K562 (cell line): ENCODE measurements around the gene ENTPD3. TPM values are rescaled to one million over a fixed set of nuclear protein-coding genes. Genes with fewer than 3 reads are reported as not detected.
A peak's percentile ranks its signal among the peaks of the same experiment; 100 is the strongest.

ENCODE experiments used
- ATAC-seq: fragments of 200-7000 bp; cut with Tn5 transposase; 3 replicates; pipeline ENCODE4 v1.9.1; 2020; ENCODE audit warnings: moderate library complexity
- BruUV-seq: library from RNA; stranded (reverse); fragments of 400-500 nt; replicated peaks from 2 replicates; lab custom pipeline; 2021; lab: Mats Ljungman, UMichigan
- CTCF ChIA-PET: fragments of 300-600 bp; formaldehyde crosslinking; extraction: SDS; loops from one replicate; lab custom pipeline; 2021; ENCODE audit warnings: low intra/inter-chr PET ratio; lab: Yijun Ruan, JAX
- POLR2A ChIA-PET: fragments of 300-600, 350-650 bp; sonication (Branson Sonifier 250); formaldehyde crosslinking; extraction: SDS; loops from one replicate; lab custom pipeline; 2021; ENCODE audit warnings: antibody characterized with exemption, inconsistent platforms; lab: Yijun Ruan, JAX
- DNase-seq, 4 experiments: peaks; one replicate each; pipeline versions ENCODE4 v3.0.0 to v3.0.0-alpha.2; 2011 to 2018; ENCODE audit warnings: low spot score in 3 of 4, mixed read lengths in 3 of 4; ENCODE audit errors: extremely low read depth in 1 of 4
- FAIRE-seq: peaks from 2 replicates; lab custom pipeline; 2011; peaks lifted over from hg19 to GRCh38; lab: Jason Lieb, UNC
- H2AFZ ChIP-seq: 2 replicates; pipeline ENCODE4 v1.6.0; 2011; ENCODE audit warnings: low read depth, low read length, control low read depth, inconsistent platforms
- H3K27ac ChIP-seq: fragments of 200-600 bp; 3 replicates; pipeline ENCODE4 v1.8.0; 2011; ENCODE audit warnings: low read depth, mild to moderate bottlenecking, control low read depth, inconsistent platforms, low read length, moderate library complexity, mixed read lengths; ENCODE audit errors: extremely low read depth
- H3K27me3 ChIP-seq, 2 experiments: fragments of 300-600 bp in 1 of 2; 2 replicates in 1 of 2; 3 replicates in 1 of 2; pipeline versions ENCODE4 v1.6.0 to v1.8.0; 2011; ENCODE audit warnings: inconsistent platforms in 2 of 2, low read length in 2 of 2, mild to moderate bottlenecking in 1 of 2, mixed read lengths in 1 of 2, moderate library complexity in 1 of 2; ENCODE audit not compliant: control insufficient read depth in 2 of 2, insufficient read depth in 2 of 2
- H3K36me3 ChIP-seq: fragments of 300-600 bp; 3 replicates; pipeline ENCODE4 v1.8.0; 2011; ENCODE audit warnings: mild to moderate bottlenecking, low read length, inconsistent platforms; ENCODE audit not compliant: control insufficient read depth, insufficient read depth
- H3K4me1 ChIP-seq, 2 experiments: fragments of 200-600 bp in 1 of 2; replicated peaks in 1 of 2; 2 replicates in 1 of 2; 3 replicates in 1 of 2; pipeline versions ENCODE4 v1.5.1 to v1.8.0; 2011; ENCODE audit warnings: inconsistent platforms in 2 of 2, low read length in 2 of 2, mild to moderate bottlenecking in 1 of 2, mixed read lengths in 1 of 2, moderate library complexity in 1 of 2; ENCODE audit not compliant: control insufficient read depth in 2 of 2, insufficient read depth in 2 of 2
- H3K4me2 ChIP-seq: 2 replicates; pipeline ENCODE4 v1.6.1; 2011; ENCODE audit warnings: low read length, control low read depth, inconsistent platforms, mixed read lengths; ENCODE audit not compliant: insufficient read depth
- H3K4me3 ChIP-seq: fragments of 200-600 bp; sonication (generic), shearing (Covaris generic); 2 replicates; pipeline ENCODE4 v1.5.1; 2016; ENCODE audit warnings: control low read depth, inconsistent platforms
- H3K79me2 ChIP-seq: fragments of 200-600 bp; 3 replicates; pipeline ENCODE4 v1.8.0; 2011; ENCODE audit warnings: low read length, inconsistent platforms; ENCODE audit not compliant: control insufficient read depth, insufficient read depth
- H3K9ac ChIP-seq, 2 experiments: 2 replicates each; pipeline versions ENCODE4 v1.6.0 to v1.6.1; 2011; ENCODE audit warnings: low read depth in 2 of 2, low read length in 2 of 2, control low read depth in 1 of 2, inconsistent platforms in 1 of 2, mild to moderate bottlenecking in 1 of 2, mixed read lengths in 1 of 2; ENCODE audit not compliant: insufficient read depth in 1 of 2
- H3K9me1 ChIP-seq: one replicate; pipeline ENCODE4 v1.6.0; 2011; ENCODE audit warnings: inconsistent platforms, mild to moderate bottlenecking, low read length, moderate library complexity; ENCODE audit not compliant: control insufficient read depth, insufficient read depth
- H3K9me3 ChIP-seq: replicated peaks from 2 replicates; pipeline ENCODE4 v1.5.1; 2011; ENCODE audit warnings: low read depth, low read length, inconsistent platforms; ENCODE audit not compliant: control insufficient read depth, insufficient read depth
- H4K20me1 ChIP-seq: replicated peaks from 2 replicates; pipeline ENCODE4 v1.6.1; 2011; ENCODE audit warnings: low read length, inconsistent platforms, mixed read lengths; ENCODE audit not compliant: control insufficient read depth, insufficient read depth
- ATF2 ChIP-seq: sonication (generic); formaldehyde crosslinking; IDR thresholded peaks from 2 replicates; pipeline ENCODE4 v1.8.1; 2022; ENCODE audit warnings: missing genetic modification reagents
- BCOR ChIP-seq: fragments of 450-650 bp; IDR thresholded peaks from 2 replicates; pipeline ENCODE4 v1.6.1; 2016
- E2F3 ChIP-seq: fragments of 250-450 bp; sonication (Bioruptor Pico); IDR thresholded peaks from 2 replicates; pipeline ENCODE4 v1.4.0; 2020; ENCODE audit warnings: mild to moderate bottlenecking
- MNT ChIP-seq, 2 experiments: fragments of 450-650 bp; conservative IDR thresholded peaks; 2 replicates each; pipeline ENCODE4 v1.6.1; 2017; ENCODE audit warnings: mild to moderate bottlenecking in 2 of 2, moderate library complexity in 2 of 2
- PYGO2 ChIP-seq: fragments of 450-650 bp; IDR thresholded peaks from 2 replicates; pipeline ENCODE4 v1.6.1; 2016; ENCODE audit warnings: mild to moderate bottlenecking, missing genetic modification characterization, moderate library complexity, missing compliant biosample characterization
- RBM25 ChIP-seq: fragments of 200-400 bp; formaldehyde crosslinking; IDR thresholded peaks from 2 replicates; pipeline ENCODE4 v1.6.1; 2018; ENCODE audit warnings: low read length, low read depth, moderate library complexity; ENCODE audit not compliant: severe bottlenecking
- ZBTB9 ChIP-seq: fragments of 450-650 bp; formaldehyde crosslinking; IDR thresholded peaks from 2 replicates; pipeline ENCODE4 v1.4.0; 2020; ENCODE audit warnings: mild to moderate bottlenecking, moderate library complexity
- ZMIZ1 ChIP-seq, 2 experiments: fragments of 150-350 bp in 1 of 2; IDR thresholded peaks; 2 replicates each; pipeline ENCODE4 v1.6.1; 2012 to 2016; ENCODE audit warnings: low read depth in 2 of 2, low read length in 2 of 2, mild to moderate bottlenecking in 1 of 2, moderate library complexity in 1 of 2
- ZNF121 ChIP-seq: sonication (generic); formaldehyde crosslinking; conservative IDR thresholded peaks from 2 replicates; pipeline ENCODE4 v1.8.0; 2022; ENCODE audit warnings: missing genetic modification reagents
- WGBS: fragments of 100-300 bp; shearing (Covaris generic); methylation state at CpG from one replicate; pipeline ENCODE4 v1.1.6; 2016; ENCODE audit warnings: low coverage, mixed read lengths; ENCODE audit not compliant: insufficient coverage; ENCODE audit errors: missing lambda C conversion rate; 5-methylcytosine and 5-hydroxymethylcytosine counted together
- in situ Hi-C: fragments of 300-500 bp; cut with MboI; formaldehyde crosslinking; loops from 4 replicates; pipeline ENCODE4 v1.15.0; 2018; ENCODE audit warnings: inconsistent platforms, mixed read lengths
- intact Hi-C: fragments of 100-400 bp; cut with micrococcal nuclease; formaldehyde crosslinking; loops from 2 replicates; pipeline ENCODE4 v1.14.2; 2022
- polyA plus RNA-seq, 8 experiments: library from polyadenylated mRNA; depleted of rRNA in 4 of 8; stranded (reverse) in 5 of 8; unstranded in 3 of 8; fragments of >200 nt; fragmentation: Nextera tagmentation in 2 of 8; fragmentation: Illumina TruSeq in 1 of 8; extraction: Ambion mirVana in 2 of 8; extraction: Trizol in 1 of 8; gene quantifications; 2 replicates each; pipeline versions ENCODE4 v1.2.1 to v1.2.3, GENCODE V29; 2011 to 2014; ENCODE audit warnings: inconsistent platforms in 1 of 8, missing spikeins in 1 of 8
- total RNA-seq, 7 experiments: library from RNA; depleted of rRNA in 6 of 7; stranded (reverse); fragments of >200 nt in 6 of 7; fragmentation: Illumina TruSeq in 2 of 7; extraction: Trizol in 2 of 7; gene quantifications; 2 replicates each; pipeline versions ENCODE4 v1.2.1 to v1.2.3, GENCODE V29; 2011 to 2021; ENCODE audit warnings: low replicate concordance in 1 of 7

ENTPD3 gene
- total and polyA plus RNA-seq, 9 of the 15 experiments (the other 6 are each of a cell fraction or from before 2014, with no cell fraction given) = 0.23 to 2.1 (median 0.58) TPM

- no TSS peak for BruUV-seq
- no peak overlapping the region for H2AFZ ChIP-seq
- no peaks in the 10 kb centered on the region; the same call in 1 of the 2 replicates for H4K20me1 ChIP-seq
- in situ Hi-C loops (loop anchor here (25.0 kb wide), 1 partner anchor 1043 kb away; the partner anchor contains the start of gene RPSA), intact Hi-C loops (loop anchor here (10.0 kb wide), 1 partner anchor 1071 kb away; the partner anchor contains the start of gene SLC25A38)
- H3K27ac ChIP-seq = no peak overlapping the region
- no peaks in the 10 kb centered on the region for H3K27me3 ChIP-seq
- no peaks in the 10 kb centered on the region for H3K9me3 ChIP-seq
- no peaks in the 10 kb centered on the region for H3K9me1 ChIP-seq
- DNase-seq = no peak
- no peak for ATAC-seq
- POLR2A ChIA-PET = interaction anchor here (0.6 to 4.4 kb wide), 4 partner anchors 9 to 133 kb away, joined by 3 to 37 read pairs (median 4); no protein-coding TSS in a partner anchor
- 82% methylated on average over 4 of the region's 4 CpGs for WGBS
- CTCF ChIA-PET = no interaction called here
- no peak overlapping the region for H3K9ac ChIP-seq
- peaks cover 42% of the 10 kb centered on the region for H3K79me2 ChIP-seq
- H3K4me1 ChIP-seq = peaks cover 17 to 32% of the 10 kb centered on the region in 2 experiments
- TF ChIP-seq BCOR (0 out of 2 replicates have a peak, but pooled peaks have one; percentile 26), E2F3 (CRISPR knock-in tag) (no peak), ATF2 (CRISPR knock-in tag) (no peak), MNT (conservative IDR thresholded peaks at IDR 0.05) (no peak), PYGO2 (tag) (no peak), ZBTB9 (CRISPR knock-in tag) (no peak), ZMIZ1 (IDR thresholded peaks at IDR 0.05; ENCODE audit: low read depth in 2 of 2, low read length in 2 of 2) (no peak), RBM25 (peak; percentile 17), ZNF121 (CRISPR knock-in tag) (peak; percentile 92)
- no peak for FAIRE-seq
- peaks cover 28% of the 10 kb centered on the region for H3K36me3 ChIP-seq
- no peak overlapping the region for H3K4me2 ChIP-seq
- no peak overlapping the region for H3K4me3 ChIP-seq
Measured at GRCh38 chr3:40455328-40455727, 68.3 kb downstream of the ENTPD3 start.
